Measurements from ENCODE around the gene ALG1L2.

GRCh38 chr3:130117933-130118332 is 36.3 kb downstream of the ALG1L2 start:
- TF ChIP-seq CTCF (IDR thresholded peaks at IDR 0.05; ENCODE audit: borderline replicate concordance, extremely low read depth, low read length, poor library complexity, severe bottlenecking), result no peak
- TF ChIP-seq EZH2 (IDR thresholded peaks at IDR 0.05; ENCODE audit: borderline replicate concordance, low read depth, low read length, severe bottlenecking), result no peak

Measured in DND-41 (cell line).